ENCODE data around the gene TDRD6.

DNA sequence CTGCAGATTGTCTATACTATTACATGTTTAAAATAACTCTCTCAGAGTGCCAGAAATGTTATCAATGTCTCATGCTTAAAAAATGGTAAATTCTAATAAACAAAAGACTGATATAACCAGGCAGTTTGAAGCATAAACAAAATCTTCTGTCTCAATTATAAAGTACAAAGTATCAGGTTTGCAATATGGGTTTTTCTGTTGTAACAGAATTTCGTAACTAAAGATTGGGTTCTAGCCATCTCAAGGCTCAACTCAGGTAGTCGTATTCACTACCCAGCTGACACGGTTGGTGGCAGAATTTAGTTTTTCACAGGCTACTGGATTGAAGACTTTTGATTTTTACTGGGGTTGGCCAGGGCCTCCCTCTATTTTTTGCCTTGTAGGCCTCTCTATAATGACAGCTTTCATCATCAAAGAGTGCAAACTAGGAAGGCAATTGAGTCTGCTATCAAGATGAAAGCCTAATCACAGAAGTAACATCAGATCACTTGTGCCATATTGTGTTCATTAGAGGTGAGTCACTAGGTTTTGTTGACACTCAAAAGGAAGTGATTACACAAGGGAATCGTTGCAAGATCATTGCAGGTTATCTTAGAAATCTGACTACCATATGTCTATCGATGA lies 38.7 kb upstream of the TDRD6 start:
- no peak for TF ChIP-seq POLR2A (IDR thresholded peaks at IDR 0.05; ENCODE audit: low read length)
- no peak for TF ChIP-seq GATA1 (IDR thresholded peaks at IDR 0.05; ENCODE audit: low read depth, low read length)

Measured in erythroblast (primary cell).